ENCODE measurements around the gene HERC3.

GRCh38 chr4:88731381-88731780, 139.1 kb downstream of the HERC3 start:
- TF ChIP-seq, protein P1, sequence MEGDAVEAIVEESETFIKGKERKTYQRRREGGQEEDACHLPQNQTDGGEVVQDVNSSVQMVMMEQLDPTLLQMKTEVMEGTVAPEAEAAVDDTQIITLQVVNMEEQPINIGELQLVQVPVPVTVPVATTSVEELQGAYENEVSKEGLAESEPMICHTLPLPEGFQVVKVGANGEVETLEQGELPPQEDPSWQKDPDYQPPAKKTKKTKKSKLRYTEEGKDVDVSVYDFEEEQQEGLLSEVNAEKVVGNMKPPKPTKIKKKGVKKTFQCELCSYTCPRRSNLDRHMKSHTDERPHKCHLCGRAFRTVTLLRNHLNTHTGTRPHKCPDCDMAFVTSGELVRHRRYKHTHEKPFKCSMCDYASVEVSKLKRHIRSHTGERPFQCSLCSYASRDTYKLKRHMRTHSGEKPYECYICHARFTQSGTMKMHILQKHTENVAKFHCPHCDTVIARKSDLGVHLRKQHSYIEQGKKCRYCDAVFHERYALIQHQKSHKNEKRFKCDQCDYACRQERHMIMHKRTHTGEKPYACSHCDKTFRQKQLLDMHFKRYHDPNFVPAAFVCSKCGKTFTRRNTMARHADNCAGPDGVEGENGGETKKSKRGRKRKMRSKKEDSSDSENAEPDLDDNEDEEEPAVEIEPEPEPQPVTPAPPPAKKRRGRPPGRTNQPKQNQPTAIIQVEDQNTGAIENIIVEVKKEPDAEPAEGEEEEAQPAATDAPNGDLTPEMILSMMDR (IDR thresholded peaks at IDR 0.05) = no peak
- TF ChIP-seq POLR2A (IDR thresholded peaks at IDR 0.05) (no peak), POLR2AphosphoS5 (IDR thresholded peaks at IDR 0.05; ENCODE audit: insufficient read depth in 1 of 2, low read depth in 1 of 2) (no peak)
